Neural cell (in vitro differentiated cells): ENCODE data around the gene APIP.

Experiments
- CTCF ChIP-seq: fragments of 450-650 bp; IDR thresholded peaks from 2 replicates; pipeline ENCODE4 v1.5.1; 2014; ENCODE audit warnings: antibody characterized with exemption, mild to moderate bottlenecking, moderate library complexity; ENCODE audit not compliant: poor library complexity, severe bottlenecking
- EZH2 ChIP-seq: fragments of 200-600, 300-800 bp; shearing (Covaris generic), sonication (generic); IDR thresholded peaks from 2 replicates; pipeline ENCODE4 v1.6.1; 2014; ENCODE audit warnings: antibody characterized with exemption, low read length, borderline replicate concordance, mild to moderate bottlenecking; ENCODE audit not compliant: insufficient read depth, poor library complexity, severe bottlenecking
- POLR2AphosphoS5 ChIP-seq: IDR thresholded peaks from 2 replicates; pipeline ENCODE4 v1.6.1; 2012
- RAD21 ChIP-seq: fragments of 450-650 bp; conservative IDR thresholded peaks from 2 replicates; pipeline ENCODE4 v1.6.1; 2014; ENCODE audit warnings: antibody characterized with exemption, mild to moderate bottlenecking, moderate library complexity
- REST ChIP-seq: IDR thresholded peaks from 2 replicates; pipeline ENCODE4 v1.6.1; 2012; ENCODE audit warnings: borderline replicate concordance

- no peak for TF ChIP-seq CTCF
- TF ChIP-seq EZH2 = no peak
- no peak for TF ChIP-seq POLR2AphosphoS5
- no peak for TF ChIP-seq REST
- TF ChIP-seq RAD21 = no peak
Observed at GRCh38 chr11:34855021-34855753, 61.0 kb downstream of the APIP start.
